ENCODE data around the gene ABCC9.

ABCC9 gene

GRCh38 chr12:21775133-21775820 lies 165.9 kb downstream of the ABCC9 start:
- peak in 1 of 51 donors; percentile 18 for DNase-seq

- DNase-seq, result peak in 46 of 51 donors; percentile 3 to 83 (median 56)
Observed at GRCh38 chr12:21774358-21775132, 166.7 kb downstream of the ABCC9 start, which contains the start of gene KCNJ8. KCNJ8 (minus strand) TSS chr12:21774706; CDS start chr12:21773616, 1,090 bp downstream.

GRCh38 chr12:21773806-21774205 lies 167.4 kb downstream of the ABCC9 start:
- no peak for DNase-seq

- peak in 18 of 51 donors; percentile 1 to 20 (median 6) for DNase-seq
Observed at GRCh38 chr12:21773263-21773741, 167.9 kb downstream of the ABCC9 start.

GRCh38 chr12:21771311-21771710 lies 169.9 kb downstream of the ABCC9 start:
- no peak for DNase-seq

- no peak for DNase-seq
Observed at GRCh38 chr12:21769307-21769706, 171.9 kb downstream of the ABCC9 start.

- DNase-seq, result no peak
Observed at GRCh38 chr12:21766403-21766802, 174.8 kb downstream of the ABCC9 start.

GRCh38 chr12:21764950-21765349 lies 176.3 kb downstream of the ABCC9 start:
- DNase-seq, result no peak

GRCh38 chr12:21764065-21764464 lies 177.2 kb downstream of the ABCC9 start:
- DNase-seq, result no peak

GRCh38 chr12:21763531-21763930 lies 177.7 kb downstream of the ABCC9 start:
- DNase-seq, result no peak

- DNase-seq, result no peak
Observed at GRCh38 chr12:21759737-21760136, 181.5 kb downstream of the ABCC9 start.

- no peak for DNase-seq
Observed at GRCh38 chr12:21757735-21758134, 183.5 kb downstream of the ABCC9 start.

- DNase-seq, result no peak
Observed at GRCh38 chr12:21756699-21757098, 184.5 kb downstream of the ABCC9 start.

GRCh38 chr12:21751517-21751916 lies 189.7 kb downstream of the ABCC9 start:
- no peak for DNase-seq

All from hypothalamus (tissue), 51 donors.